ENCODE measurements around the gene DEGS2.
A peak's percentile ranks its signal among the peaks of the same experiment; 100 is the strongest.

GRCh38 chr14:100155049-100155621 is 4.3 kb downstream of the DEGS2 start:
- TF ChIP-seq POLR2A (IDR thresholded peaks at IDR 0.05) = no peak
- TF ChIP-seq, protein P1, sequence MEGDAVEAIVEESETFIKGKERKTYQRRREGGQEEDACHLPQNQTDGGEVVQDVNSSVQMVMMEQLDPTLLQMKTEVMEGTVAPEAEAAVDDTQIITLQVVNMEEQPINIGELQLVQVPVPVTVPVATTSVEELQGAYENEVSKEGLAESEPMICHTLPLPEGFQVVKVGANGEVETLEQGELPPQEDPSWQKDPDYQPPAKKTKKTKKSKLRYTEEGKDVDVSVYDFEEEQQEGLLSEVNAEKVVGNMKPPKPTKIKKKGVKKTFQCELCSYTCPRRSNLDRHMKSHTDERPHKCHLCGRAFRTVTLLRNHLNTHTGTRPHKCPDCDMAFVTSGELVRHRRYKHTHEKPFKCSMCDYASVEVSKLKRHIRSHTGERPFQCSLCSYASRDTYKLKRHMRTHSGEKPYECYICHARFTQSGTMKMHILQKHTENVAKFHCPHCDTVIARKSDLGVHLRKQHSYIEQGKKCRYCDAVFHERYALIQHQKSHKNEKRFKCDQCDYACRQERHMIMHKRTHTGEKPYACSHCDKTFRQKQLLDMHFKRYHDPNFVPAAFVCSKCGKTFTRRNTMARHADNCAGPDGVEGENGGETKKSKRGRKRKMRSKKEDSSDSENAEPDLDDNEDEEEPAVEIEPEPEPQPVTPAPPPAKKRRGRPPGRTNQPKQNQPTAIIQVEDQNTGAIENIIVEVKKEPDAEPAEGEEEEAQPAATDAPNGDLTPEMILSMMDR (IDR thresholded peaks at IDR 0.05) = peak; percentile 25 to 47 (median 36)

Measured in right lobe of liver (tissue), 4 donors.